LNCAP (cell line): Measurements from ENCODE around the gene SLC34A3.

Experiments
- TF ChIP-seq, protein P1 (sequence below): fragments of 450-650 bp; IDR thresholded peaks from 2 replicates; pipeline ENCODE4 v1.5.1; 2017; ENCODE audit warnings: mild to moderate bottlenecking

Gene SLC34A3

DNA sequence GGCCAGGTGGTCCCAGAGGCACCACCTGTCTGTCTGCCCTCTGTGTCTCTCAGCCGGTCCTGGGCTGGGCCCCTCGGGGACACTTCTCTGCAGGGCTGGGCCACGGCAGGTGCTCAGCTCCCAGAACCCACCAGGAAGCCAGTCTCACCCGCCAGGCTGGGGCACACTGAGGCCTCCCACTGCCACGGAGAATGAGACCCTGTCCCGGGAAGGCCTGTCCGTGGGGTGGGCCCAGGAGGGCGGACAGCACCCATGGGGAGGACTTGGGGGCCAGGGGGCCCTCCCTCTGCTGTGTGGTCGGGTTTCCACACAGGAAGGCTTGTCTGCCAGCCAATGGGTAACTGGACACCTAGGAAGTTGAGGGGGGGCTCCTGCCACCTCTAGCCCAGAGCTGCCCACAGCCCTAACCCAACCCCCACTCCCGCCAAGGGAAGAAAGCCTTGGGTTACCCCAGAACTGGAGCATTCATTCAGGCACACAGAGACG is 6.3 kb downstream of the SLC34A3 start:
- TF ChIP-seq, protein P1, sequence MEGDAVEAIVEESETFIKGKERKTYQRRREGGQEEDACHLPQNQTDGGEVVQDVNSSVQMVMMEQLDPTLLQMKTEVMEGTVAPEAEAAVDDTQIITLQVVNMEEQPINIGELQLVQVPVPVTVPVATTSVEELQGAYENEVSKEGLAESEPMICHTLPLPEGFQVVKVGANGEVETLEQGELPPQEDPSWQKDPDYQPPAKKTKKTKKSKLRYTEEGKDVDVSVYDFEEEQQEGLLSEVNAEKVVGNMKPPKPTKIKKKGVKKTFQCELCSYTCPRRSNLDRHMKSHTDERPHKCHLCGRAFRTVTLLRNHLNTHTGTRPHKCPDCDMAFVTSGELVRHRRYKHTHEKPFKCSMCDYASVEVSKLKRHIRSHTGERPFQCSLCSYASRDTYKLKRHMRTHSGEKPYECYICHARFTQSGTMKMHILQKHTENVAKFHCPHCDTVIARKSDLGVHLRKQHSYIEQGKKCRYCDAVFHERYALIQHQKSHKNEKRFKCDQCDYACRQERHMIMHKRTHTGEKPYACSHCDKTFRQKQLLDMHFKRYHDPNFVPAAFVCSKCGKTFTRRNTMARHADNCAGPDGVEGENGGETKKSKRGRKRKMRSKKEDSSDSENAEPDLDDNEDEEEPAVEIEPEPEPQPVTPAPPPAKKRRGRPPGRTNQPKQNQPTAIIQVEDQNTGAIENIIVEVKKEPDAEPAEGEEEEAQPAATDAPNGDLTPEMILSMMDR = no peak

DNA sequence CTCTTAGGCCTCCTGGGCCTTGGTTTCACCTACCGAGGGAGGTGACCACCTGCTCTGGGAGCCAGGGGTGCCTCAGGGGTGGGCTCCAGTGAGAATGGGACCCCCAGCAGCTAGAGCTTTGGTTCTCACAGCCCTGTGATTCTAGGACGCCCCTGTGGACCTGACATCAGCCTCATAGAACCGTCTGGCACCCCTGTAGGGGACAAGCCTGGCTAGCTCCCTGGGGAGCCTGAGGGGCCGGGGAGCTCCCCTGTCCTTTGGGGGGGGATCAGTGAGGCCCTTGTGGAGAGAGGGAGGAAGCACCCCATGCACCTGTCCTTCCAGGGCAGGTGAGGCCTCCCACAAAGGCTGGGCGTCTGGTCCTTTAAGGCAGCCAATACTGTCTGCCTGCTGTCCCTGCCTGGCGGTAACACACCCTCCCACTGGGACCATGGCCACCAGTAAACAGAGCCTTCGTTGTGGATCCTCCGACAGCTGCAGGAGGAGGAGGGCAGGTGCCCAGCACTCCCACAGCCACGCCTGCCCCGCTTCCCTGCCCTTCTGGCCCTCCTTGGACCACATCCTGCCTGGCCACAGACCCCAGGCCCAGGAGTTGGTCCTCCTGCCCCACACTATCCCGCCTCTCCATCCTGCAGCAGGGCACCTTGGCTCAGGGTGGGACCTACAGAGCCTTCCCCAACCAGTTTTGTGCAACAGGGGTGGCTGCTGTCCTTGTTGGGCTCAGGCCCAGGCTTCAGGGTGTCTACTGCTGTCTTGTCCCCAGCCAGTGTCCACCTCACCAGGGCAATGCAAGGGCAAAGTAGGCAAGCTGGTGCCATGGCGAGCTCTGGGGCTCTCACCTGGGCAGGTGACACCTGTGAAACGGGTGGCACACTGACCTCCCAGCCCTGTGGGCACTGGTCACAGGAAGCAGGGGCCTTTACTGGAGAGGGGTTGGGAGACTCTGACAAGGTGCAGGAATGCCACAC is 7.3 kb downstream of the SLC34A3 start:
- TF ChIP-seq, protein P1 = no peak

DNA sequence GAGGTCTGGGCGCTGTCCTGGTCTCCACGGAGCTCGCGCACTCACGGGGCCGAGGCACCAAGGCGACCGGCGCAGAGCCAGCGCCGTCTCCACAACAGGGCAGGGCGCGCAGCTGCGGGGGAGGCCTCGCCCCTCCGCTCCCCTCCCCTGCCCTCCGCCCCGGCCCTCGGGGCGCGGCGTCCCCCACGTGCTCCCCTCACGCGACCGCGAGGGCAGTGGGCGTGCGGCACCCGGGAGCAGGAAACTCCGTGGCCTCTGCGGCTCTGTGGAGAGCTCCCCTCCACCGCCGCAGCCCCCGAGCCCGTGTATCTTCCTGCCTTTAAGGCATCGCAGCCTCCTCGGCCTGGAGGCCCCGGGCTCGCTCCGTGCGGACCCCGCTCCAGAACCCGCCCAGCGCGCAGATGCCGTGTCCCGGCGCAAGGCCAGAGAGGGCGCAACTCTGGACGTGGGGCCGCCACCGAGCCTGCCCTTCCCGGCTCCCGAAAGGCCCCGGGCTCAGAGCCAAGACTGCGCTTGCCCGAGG is 9.7 kb downstream of the SLC34A3 start:
- TF ChIP-seq, protein P1 = no peak

DNA sequence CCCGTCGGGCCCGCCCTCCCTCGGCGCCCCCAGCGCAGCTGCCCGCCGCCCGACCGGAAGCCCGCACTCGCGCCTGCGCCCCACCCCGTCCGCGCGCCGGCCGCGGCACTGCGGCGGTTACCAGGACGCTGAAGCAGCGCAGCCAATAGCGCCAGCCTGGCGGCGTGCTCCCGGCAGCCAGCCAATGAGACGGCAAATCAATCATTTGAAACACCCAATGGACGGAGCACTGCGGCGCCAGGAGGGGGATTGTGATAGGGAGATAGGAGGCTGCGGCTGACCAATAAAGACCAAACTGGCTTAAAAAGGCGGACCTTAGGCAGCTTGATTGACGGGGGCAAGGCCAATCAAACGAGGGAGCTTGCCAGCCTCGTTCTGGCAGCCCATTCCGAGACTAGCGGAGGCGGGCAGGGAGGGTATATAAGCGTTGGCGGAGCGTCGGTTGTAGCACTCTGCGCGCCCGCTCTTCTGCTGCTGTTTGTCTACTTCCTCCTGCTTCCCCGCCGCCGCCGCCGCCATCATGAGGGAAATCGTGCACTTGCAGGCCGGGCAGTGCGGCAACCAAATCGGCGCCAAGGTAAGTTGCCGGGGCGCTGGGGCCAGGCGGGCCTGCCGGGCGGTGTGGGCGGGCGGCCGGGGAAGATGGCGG is 10.3 kb downstream of the SLC34A3 start, which contains the start of gene TUBB4B:
TUBB4B (plus strand) TSS at position 447 of the 649 bp plus-strand sequence; CDS start at position 521, 74 bp downstream.
- TF ChIP-seq, protein P1 = no peak

DNA sequence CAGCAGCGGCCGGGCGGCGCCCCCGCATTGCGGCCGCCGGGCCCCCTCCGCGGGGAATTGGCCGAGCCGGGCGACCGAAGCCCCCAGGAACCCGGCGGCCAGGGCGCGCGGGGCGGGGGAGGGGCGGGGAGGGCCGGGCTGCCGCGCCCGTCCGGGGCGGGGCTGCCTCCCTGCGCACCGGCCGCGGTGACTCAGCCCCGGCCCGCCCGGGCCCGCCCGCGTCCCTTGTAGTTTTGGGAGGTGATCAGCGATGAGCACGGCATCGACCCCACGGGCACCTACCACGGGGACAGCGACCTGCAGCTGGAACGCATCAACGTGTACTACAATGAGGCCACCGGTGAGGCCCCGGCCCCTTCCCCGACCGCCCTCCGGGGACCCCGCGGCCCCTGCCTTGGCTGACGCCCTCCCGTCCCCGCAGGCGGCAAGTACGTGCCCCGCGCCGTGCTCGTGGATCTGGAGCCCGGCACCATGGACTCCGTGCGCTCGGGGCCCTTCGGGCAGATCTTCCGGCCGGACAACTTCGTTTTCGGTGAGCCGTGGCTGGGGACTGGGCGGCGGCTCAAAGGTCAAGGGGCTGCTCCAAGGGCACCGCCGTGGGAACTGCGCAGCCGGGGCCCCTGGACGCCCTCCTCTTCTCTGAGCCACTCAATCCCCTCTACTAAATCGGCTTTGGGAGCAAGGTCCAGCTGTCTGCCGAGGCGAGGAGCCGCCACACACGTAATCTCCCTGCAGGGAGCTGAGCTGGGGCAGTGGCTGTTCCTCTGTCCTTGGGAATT is 11.0 kb downstream of the SLC34A3 start:
- TF ChIP-seq, protein P1 = no peak

DNA sequence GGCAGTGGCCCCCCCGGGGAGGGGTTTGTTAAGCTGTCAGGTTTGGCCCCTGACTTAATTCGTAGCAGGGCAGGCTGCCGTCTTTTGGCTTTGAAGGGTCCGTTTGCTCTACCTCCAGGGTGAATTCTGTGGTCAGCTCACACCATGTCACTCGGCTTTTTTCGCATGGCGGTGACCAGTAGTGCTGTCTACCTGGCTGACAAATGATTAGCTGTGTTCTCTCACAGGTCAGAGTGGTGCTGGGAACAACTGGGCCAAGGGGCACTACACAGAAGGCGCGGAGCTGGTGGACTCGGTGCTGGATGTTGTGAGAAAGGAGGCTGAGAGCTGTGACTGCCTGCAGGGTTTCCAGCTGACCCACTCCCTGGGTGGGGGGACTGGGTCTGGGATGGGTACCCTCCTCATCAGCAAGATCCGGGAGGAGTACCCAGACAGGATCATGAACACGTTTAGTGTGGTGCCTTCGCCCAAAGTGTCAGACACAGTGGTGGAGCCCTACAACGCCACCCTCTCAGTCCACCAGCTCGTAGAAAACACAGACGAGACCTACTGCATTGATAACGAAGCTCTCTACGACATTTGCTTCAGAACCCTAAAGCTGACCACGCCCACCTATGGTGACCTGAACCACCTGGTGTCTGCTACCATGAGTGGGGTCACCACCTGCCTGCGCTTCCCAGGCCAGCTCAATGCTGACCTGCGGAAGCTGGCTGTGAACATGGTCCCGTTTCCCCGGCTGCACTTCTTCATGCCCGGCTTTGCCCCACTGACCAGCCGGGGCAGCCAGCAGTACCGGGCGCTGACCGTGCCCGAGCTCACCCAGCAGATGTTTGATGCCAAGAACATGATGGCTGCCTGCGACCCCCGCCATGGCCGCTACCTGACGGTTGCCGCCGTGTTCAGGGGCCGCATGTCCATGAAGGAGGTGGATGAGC is 11.8 kb downstream of the SLC34A3 start:
- TF ChIP-seq, protein P1 = no peak
